IMR-90 (cell line): ENCODE measurements around the gene FAM171A1. TPM values are rescaled to one million over a fixed set of nuclear protein-coding genes. Genes with fewer than 3 reads are reported as not detected.
A peak's percentile ranks its signal among the peaks of the same experiment; 100 is the strongest.
"Not testable (repeated sequence)": the region's sequence is repeated elsewhere in the genome, so short reads cannot be mapped to it uniquely, and the experiment has no call there.

Source experiments
- ATAC-seq: fragments of 200-7000 bp; cut with Tn5 transposase; 2 replicates; pipeline ENCODE4 v1.9.1; 2020; ENCODE audit warnings: low read depth, mild to moderate bottlenecking, moderate library complexity
- BruUV-seq: library from RNA; stranded (reverse); fragments of 400-500 nt; replicated peaks from 2 replicates; lab custom pipeline; 2021; lab: Mats Ljungman, UMichigan
- CTCF ChIA-PET: fragments of 300-600 bp; formaldehyde crosslinking; extraction: SDS; loops from one replicate; lab custom pipeline; 2021; ENCODE audit warnings: antibody characterized with exemption; lab: Yijun Ruan, JAX
- POLR2A ChIA-PET: fragments of 300-600 bp; sonication (Branson Sonifier 250); formaldehyde crosslinking; loops from one replicate; lab custom pipeline; 2022; ENCODE audit warnings: antibody characterized with exemption; ENCODE audit not compliant: unreplicated experiment; lab: Charles Lee
- DNase-seq: peaks from one replicate; pipeline ENCODE4 v3.0.0; 2013
- H2AFZ ChIP-seq: replicated peaks from 2 replicates; pipeline ENCODE3; 2013; ENCODE audit warnings: low read length, mild to moderate bottlenecking; ENCODE audit not compliant: poor library complexity
- H2AK5ac ChIP-seq: 2 replicates; pipeline ENCODE4 v1.6.1; 2013; ENCODE audit warnings: low read depth, low read length, inconsistent platforms
- H2AK9ac ChIP-seq: replicated peaks from 2 replicates; pipeline ENCODE3; 2013; ENCODE audit warnings: mild to moderate bottlenecking, low read depth, low read length, moderate library complexity; ENCODE audit not compliant: poor library complexity
- H2BK120ac ChIP-seq: 2 replicates; pipeline ENCODE4 v1.6.1; 2013; ENCODE audit warnings: low read depth, low read length, inconsistent platforms
- H2BK15ac ChIP-seq: 3 replicates; pipeline ENCODE4 v1.6.1; 2013; ENCODE audit warnings: low read depth, low read length, inconsistent platforms
- H2BK20ac ChIP-seq: 2 replicates; pipeline ENCODE4 v1.6.1; 2013; ENCODE audit warnings: low read depth, mild to moderate bottlenecking, inconsistent platforms, low read length, moderate library complexity
- H2BK5ac ChIP-seq: 2 replicates; pipeline ENCODE4 v1.6.1; 2013; ENCODE audit warnings: mild to moderate bottlenecking, low read depth, low read length, inconsistent platforms; ENCODE audit not compliant: poor library complexity, severe bottlenecking
- H3K14ac ChIP-seq: replicated peaks from 2 replicates; pipeline ENCODE4 v1.6.1; 2013; ENCODE audit warnings: low read depth, low read length, inconsistent platforms
- H3K18ac ChIP-seq: 2 replicates; pipeline ENCODE4 v1.6.1; 2013; ENCODE audit warnings: low read depth, low read length, control low read depth
- H3K23ac ChIP-seq: 2 replicates; pipeline ENCODE4 v1.6.1; 2013; ENCODE audit warnings: low read depth, low read length, inconsistent platforms
- H3K27ac ChIP-seq: 2 replicates; pipeline ENCODE4 v1.5.1; 2013; ENCODE audit warnings: mild to moderate bottlenecking, control low read depth, low read length; ENCODE audit not compliant: insufficient read depth
- H3K27me3 ChIP-seq: 2 replicates; pipeline ENCODE4 v1.6.1; 2013; ENCODE audit warnings: low read length; ENCODE audit not compliant: control insufficient read depth, insufficient read depth
- H3K36me3 ChIP-seq: 2 replicates; pipeline ENCODE4 v1.6.1; 2013; ENCODE audit warnings: low read length, mixed read lengths; ENCODE audit not compliant: control insufficient read depth, insufficient read depth
- H3K4ac ChIP-seq: 2 replicates; pipeline ENCODE4 v1.6.1; 2013; ENCODE audit warnings: low read depth, low read length, inconsistent platforms
- H3K4me1 ChIP-seq: 2 replicates; pipeline ENCODE4 v1.6.1; 2013; ENCODE audit warnings: low read length, mixed read lengths; ENCODE audit not compliant: control insufficient read depth, insufficient read depth
- H3K4me2 ChIP-seq: 2 replicates; pipeline ENCODE4 v1.6.1; 2013; ENCODE audit warnings: low read depth, mild to moderate bottlenecking, control low read depth, low read length, moderate library complexity
- H3K4me3 ChIP-seq: 2 replicates; pipeline ENCODE4 v1.5.1; 2013; ENCODE audit warnings: low read depth, mild to moderate bottlenecking, control low read depth, low read length, moderate library complexity; ENCODE audit not compliant: insufficient read depth
- H3K56ac ChIP-seq: 2 replicates; pipeline ENCODE4 v1.6.1; 2013; ENCODE audit warnings: low read length, inconsistent platforms; ENCODE audit not compliant: insufficient read depth; ENCODE audit errors: extremely low read depth
- H3K79me1 ChIP-seq, 2 experiments: 2 replicates each; pipeline ENCODE4 v1.6.1; 2013; ENCODE audit warnings: low read length in 2 of 2, inconsistent platforms in 1 of 2, low read depth in 1 of 2
- H3K9ac ChIP-seq: 2 replicates; pipeline ENCODE4 v1.6.1; 2013; ENCODE audit warnings: low read depth, low read length, control low read depth
- H3K9me1 ChIP-seq: 2 replicates; pipeline ENCODE4 v1.6.1; 2013; ENCODE audit warnings: low read length, inconsistent platforms; ENCODE audit not compliant: insufficient read depth
- H3K9me3 ChIP-seq: 2 replicates; pipeline ENCODE4 v1.6.1; 2013; ENCODE audit warnings: low read length; ENCODE audit not compliant: control insufficient read depth, insufficient read depth
- H4K20me1 ChIP-seq: 2 replicates; pipeline ENCODE4 v1.6.1; 2013; ENCODE audit warnings: low read length, inconsistent platforms; ENCODE audit not compliant: insufficient read depth
- H4K5ac ChIP-seq: 2 replicates; pipeline ENCODE4 v1.6.1; 2013; ENCODE audit warnings: mild to moderate bottlenecking, low read depth, low read length, control low read depth
- H4K8ac ChIP-seq, 2 experiments: 2 replicates each; pipeline ENCODE4 v1.6.1; 2013; ENCODE audit warnings: low read depth in 2 of 2, low read length in 2 of 2, control low read depth in 1 of 2, inconsistent platforms in 1 of 2
- H4K91ac ChIP-seq: 2 replicates; pipeline ENCODE4 v1.6.1; 2013; ENCODE audit warnings: low read depth, low read length, inconsistent platforms; ENCODE audit not compliant: insufficient read depth
- WGBS, 2 experiments: methylation state at CpG; one replicate each; pipeline versions ENCODE4 v1.1.5 to v1.1.7; 2013; ENCODE audit warnings: missing lambda C conversion rate in 2 of 2; ENCODE audit not compliant: insufficient read length in 1 of 2; ENCODE audit errors: extremely low coverage in 2 of 2; 5-methylcytosine and 5-hydroxymethylcytosine counted together
- dilution Hi-C: fragments of 300-500 bp; cut with HindIII; formaldehyde crosslinking; loops from one replicate; pipeline ENCODE4 v1.14.3; 2018; ENCODE audit warnings: low sequenced_read_pairs; ENCODE audit not compliant: unreplicated experiment
- in situ Hi-C: fragments of 300-500 bp; cut with MboI; formaldehyde crosslinking; loops from 3 replicates; pipeline ENCODE4 v1.14.3; 2019; ENCODE audit warnings: low sequenced_read_pairs, inconsistent platforms, mixed read lengths
- intact Hi-C: fragments of 100-400 bp; cut with micrococcal nuclease; formaldehyde crosslinking; loops from 2 replicates; pipeline ENCODE4 v1.10.0; 2022
- polyA plus RNA-seq, 3 experiments: library from polyadenylated mRNA; depleted of rRNA; stranded (reverse); fragments of >200 nt; gene quantifications; 2 replicates each; pipeline ENCODE4 v1.2.3, GENCODE V29; 2012; ENCODE audit warnings: low replicate concordance in 1 of 3
- total RNA-seq: library from RNA; depleted of rRNA; stranded (reverse); fragments of >200 nt; gene quantifications from 2 replicates; pipeline ENCODE4 v1.2.3, GENCODE V29; 2012

The FAM171A1 gene
- total and polyA plus RNA-seq, 2 of the 4 experiments (the other 2 are of a cell fraction): 20.3 to 30.6 TPM

DNA sequence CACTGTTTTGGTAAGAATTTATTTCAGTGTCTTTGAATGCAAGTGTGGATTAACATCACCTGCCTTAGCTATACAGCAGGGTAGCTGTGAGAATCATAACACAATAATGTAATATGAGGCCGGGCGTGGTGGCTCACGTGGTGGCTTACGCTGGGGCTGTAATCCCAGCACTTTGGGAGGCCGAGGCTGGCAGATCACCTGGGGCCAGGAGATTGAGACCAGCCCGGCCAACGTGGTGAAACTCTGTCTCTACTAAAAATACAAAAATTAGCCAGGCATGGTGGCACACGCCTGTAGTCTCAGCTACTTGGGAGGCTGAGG lies 168.8 kb downstream of the FAM171A1 start:
- H3K9me3 ChIP-seq, H4K20me1 ChIP-seq, in situ Hi-C loops, H3K36me3 ChIP-seq, H3K79me1 ChIP-seq, DNase-seq, dilution Hi-C loops, intact Hi-C loops, H3K27me3 ChIP-seq, BruUV-seq, H2AK9ac ChIP-seq, ATAC-seq, H3K4me3 ChIP-seq: not testable (repeated sequence)
- H3K9ac ChIP-seq: peak overlapping the region; percentile 4; the same call in 1 of the 2 replicates
- ChIA-PET POLR2A (interaction anchor here (0.6 kb wide), 1 partner anchor 164 kb away, joined by 4 read pairs; no protein-coding TSS in a partner anchor), CTCF (interaction anchor here (1.4 kb wide), 1 partner anchor 34 kb away, joined by 3 read pairs; the partner anchor contains the start of gene NMT2)
- peak overlapping the region; percentile 0 for H2AFZ ChIP-seq
- peak overlapping the region; percentile 81 for H2BK20ac ChIP-seq
- H2AK5ac ChIP-seq: peak overlapping the region; percentile 74; the same call in 1 of the 2 replicates
- H4K8ac ChIP-seq: peak overlapping the region; percentile 63 to 80
- H2BK15ac ChIP-seq: peak overlapping the region; percentile 37; the same call in 2 of the 3 replicates
- peak overlapping the region; percentile 61 for H3K23ac ChIP-seq
- peak overlapping the region; percentile 91; the same call in 1 of the 2 replicates for H3K18ac ChIP-seq
- peak overlapping the region; percentile 83 for H2BK120ac ChIP-seq
- H3K56ac ChIP-seq: peak overlapping the region; percentile 64
- WGBS, 2 experiments: 100% methylated on average over 3 of the region's 8 CpGs; no CpG with 5 or more reads in 1 of the 2 experiments
- peak overlapping the region; percentile 88 for H3K4ac ChIP-seq
- H3K4me2 ChIP-seq: peak overlapping the region; percentile 90
- H3K27ac ChIP-seq: peak overlapping the region; percentile 79
- H3K4me1 ChIP-seq: peaks cover 26% of the 10 kb centered on the region
- peak overlapping the region; percentile 73 for H2BK5ac ChIP-seq
- peak overlapping the region; percentile 73; the same call in 1 of the 2 replicates for H4K5ac ChIP-seq
- H4K91ac ChIP-seq: peak overlapping the region; percentile 86
- H3K9me1 ChIP-seq: peaks cover 19% of the 10 kb centered on the region
- H3K14ac ChIP-seq: peak overlapping the region; percentile 15
